GM12864 (cell line): ENCODE data around the gene ANKRD13B.

Experiments used
- DNase-seq: peaks from one replicate; pipeline ENCODE4 v3.0.0-alpha.2; 2011; ENCODE audit warnings: low read depth
- H3K4me3 ChIP-seq: 2 replicates; pipeline ENCODE4 v1.5.1; 2011; ENCODE audit warnings: mild to moderate bottlenecking, low read depth, low read length, control low read depth
- TF ChIP-seq, protein P1 (sequence below): IDR thresholded peaks from 2 replicates; pipeline ENCODE4 v1.5.1; 2011; ENCODE audit warnings: low read depth, mild to moderate bottlenecking, moderate library complexity, low read length, control low read depth, inconsistent platforms; ENCODE audit errors: missing control alignments

The ANKRD13B gene

DNA sequence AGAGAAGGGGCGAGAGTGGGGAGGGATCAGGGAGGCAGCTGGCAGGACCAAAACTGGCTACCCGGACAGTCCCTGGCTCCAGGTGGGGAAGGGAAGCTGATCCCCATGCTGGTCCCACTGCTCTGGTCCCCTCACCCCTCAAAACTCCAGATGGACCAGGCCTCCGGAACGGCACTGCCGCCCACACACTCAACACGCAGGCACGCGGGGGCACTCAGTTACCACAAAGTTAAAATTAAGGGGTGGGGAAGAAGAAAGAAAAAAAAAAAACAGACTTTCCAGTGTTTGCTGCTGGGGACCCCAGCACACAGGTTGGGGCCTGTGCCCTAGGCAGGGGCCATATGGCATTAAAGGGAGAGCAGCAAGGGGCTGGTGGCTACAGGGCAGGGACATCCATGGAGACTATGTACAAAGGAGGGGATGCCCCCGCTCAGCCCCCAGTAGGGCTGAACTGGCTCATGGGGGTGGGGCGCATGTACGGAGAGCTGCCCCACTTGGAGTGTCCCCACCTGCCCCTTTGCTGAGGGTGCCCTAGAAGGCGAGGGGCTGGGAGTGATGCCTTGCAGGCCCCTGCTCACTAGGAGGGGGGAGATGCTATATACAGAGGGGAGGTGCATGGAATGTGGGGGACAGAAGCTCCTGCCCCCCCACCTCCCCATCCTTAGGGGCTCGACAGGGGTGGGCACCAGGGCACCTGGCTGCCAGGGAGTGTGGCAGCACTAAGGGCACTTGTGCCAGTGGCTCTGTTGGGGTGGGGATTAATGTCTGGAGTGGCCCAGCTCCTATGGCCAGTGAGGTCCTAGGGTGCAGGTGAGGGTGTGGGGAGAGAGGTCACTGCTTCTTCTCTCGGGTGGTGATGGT is 18.8 kb upstream of the ANKRD13B start:
- DNase-seq, result no peak

DNA sequence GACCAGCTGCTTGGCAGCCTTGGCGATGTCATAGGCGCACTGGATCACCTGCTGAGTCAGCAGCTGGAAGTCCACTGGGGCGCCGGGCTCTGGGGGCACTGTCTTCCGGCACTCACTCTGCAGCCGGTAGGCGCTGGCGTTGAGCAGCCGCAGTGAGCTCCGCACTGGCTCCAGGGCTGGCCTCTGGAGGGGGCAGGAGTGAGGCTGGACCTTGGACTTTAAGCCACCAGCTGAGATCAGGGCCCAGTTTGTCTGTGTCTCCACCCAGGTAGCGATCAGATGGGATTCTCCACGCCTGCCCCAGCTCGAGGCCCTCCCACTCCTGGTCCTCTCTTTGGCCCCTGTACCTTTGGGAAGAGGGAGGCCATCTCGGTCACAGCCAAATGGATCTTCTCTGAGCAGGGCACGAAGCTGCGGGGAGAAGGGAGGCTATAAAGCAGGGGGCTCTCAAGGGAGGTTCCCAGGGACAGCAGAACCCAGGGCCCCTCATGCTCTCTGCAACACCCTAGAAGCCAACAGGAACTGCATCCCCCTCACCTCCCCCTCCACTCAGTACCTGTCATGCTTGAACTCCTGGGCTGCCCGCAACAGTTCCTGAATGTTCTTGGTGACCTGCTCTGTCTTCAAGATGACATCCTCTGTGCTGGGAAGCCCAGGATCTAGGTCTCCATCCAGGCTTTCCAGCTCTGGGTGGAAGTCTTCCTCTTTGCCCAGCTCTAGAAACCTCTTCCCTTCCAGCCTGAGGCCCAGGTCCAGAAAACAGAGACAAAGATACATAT is 18.0 kb upstream of the ANKRD13B start:
- no peak for DNase-seq
- TF ChIP-seq, protein P1, sequence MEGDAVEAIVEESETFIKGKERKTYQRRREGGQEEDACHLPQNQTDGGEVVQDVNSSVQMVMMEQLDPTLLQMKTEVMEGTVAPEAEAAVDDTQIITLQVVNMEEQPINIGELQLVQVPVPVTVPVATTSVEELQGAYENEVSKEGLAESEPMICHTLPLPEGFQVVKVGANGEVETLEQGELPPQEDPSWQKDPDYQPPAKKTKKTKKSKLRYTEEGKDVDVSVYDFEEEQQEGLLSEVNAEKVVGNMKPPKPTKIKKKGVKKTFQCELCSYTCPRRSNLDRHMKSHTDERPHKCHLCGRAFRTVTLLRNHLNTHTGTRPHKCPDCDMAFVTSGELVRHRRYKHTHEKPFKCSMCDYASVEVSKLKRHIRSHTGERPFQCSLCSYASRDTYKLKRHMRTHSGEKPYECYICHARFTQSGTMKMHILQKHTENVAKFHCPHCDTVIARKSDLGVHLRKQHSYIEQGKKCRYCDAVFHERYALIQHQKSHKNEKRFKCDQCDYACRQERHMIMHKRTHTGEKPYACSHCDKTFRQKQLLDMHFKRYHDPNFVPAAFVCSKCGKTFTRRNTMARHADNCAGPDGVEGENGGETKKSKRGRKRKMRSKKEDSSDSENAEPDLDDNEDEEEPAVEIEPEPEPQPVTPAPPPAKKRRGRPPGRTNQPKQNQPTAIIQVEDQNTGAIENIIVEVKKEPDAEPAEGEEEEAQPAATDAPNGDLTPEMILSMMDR, result no peak
- no peak overlapping the region for H3K4me3 ChIP-seq

More for the DNA sequence above, 18.8 kb upstream of the ANKRD13B start:
- TF ChIP-seq, protein P1, result no peak
- no peak overlapping the region for H3K4me3 ChIP-seq

DNA sequence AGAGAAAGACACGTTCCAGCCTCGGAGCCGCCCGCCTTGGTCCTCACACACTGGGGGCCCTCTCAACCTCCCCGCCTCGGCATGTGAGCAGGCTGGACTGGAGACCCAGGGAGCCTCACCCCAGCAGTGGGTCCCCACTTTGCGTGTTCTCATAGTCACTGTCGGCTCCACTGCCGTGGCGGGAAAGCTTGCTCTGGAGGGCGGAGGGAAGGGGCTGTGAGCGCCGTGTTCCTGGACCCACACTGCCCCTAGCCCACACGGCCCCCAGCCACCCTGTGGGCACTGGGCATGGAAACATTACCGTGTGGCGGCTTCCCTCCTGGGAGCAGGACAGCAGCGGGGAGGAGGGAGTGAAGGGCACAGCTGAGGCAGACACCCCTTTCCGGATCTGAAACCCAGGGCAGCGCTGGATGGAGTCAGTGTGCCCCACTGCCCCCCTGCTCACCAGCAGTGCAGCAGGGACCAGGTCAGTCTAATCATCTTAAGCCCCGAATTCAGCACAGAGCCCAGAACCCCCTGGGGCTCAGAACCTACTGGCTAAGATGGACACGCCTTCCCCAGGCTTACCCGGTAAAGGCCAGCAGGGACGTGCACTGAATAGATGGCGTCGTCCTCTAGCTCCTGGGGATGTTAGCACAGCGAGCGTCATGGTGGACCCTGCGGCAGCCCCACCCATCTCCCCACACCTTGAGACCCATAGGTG is 17.3 kb upstream of the ANKRD13B start:
- H3K4me3 ChIP-seq, result no peak overlapping the region
- DNase-seq, result no peak
- TF ChIP-seq, protein P1, result no peak

DNA sequence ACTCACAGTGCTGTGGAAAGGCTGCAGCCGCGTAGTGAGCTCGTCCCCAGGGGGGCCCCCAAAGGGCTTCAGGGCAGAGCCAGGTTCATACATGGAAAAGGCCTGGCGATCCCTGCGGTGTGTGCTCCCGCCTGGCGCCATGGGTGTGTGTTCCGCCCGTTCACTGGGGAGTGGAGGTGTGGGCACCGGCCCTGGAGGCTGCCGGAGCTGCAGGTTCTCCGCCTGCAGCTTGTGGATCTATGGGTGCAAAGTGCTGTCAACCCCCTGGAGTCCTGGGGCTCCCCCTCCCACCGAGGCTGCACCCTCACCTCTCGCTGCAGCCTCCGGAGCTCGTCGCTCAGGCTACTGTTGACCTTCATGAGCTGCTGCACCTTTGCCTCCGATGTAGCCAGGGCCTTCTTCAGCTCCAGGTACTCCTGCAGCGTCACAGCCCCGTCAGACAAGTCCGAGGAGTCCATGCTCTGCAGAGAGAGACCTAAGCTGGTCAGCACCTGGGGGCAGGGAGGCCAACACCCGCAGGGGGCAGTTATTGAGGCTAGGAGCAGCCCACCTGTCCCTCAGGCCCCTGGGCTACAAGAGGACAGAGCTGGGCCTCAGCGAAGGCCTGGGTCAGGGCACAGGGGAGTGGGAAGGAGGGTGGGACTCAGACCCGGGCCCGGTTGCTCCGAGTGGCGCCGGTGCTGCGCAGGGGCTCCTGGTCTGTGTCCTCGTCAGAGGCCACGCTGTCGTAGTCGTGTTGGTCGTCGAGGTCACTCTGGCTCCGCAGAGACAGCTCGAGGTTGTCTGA is 16.5 kb upstream of the ANKRD13B start:
- no peak overlapping the region for H3K4me3 ChIP-seq
- no peak for DNase-seq
- TF ChIP-seq, protein P1, result no peak

DNA sequence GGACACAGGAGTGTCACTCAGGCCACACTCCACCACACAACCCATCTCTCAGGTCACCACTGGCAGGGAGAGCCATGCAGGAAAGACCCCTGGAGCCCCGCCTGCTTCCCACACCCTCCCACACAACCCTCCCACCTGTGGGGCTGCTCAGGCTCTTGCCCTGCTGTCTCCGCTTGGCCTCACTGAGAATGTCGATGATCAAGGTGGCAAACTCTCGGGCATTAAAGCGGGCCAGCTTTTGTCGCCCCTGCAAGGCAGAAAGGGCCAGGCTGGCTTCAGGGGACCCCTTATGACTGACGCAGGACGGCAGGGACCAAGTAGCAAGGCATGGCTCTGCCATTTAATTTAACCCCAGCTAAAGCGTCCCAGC is 15.9 kb upstream of the ANKRD13B start:
- DNase-seq, result no peak
- H3K4me3 ChIP-seq, result no peak overlapping the region
- TF ChIP-seq, protein P1, result no peak
